Activated naive CD4-positive, alpha-beta T cell treated with anti-CD3 and anti-CD28 coated beads, Interleukin-2, amount 10 ng/mL, durations not matched to agents 7 days and 5 days (primary cell): ENCODE measurements around the gene XKRX.

Source experiments
- CTCF ChIA-PET: fragments of 350-600 bp; sonication (Branson Sonifier 250); formaldehyde crosslinking; loops from one replicate; lab custom pipeline; 2021; ENCODE audit warnings: antibody characterized with exemption; lab: Charles Lee
- DNase-seq: peaks from one replicate; pipeline ENCODE4 v3.0.0-alpha.2; 2020
- H3K27ac Mint-ChIP-seq: one replicate; pipeline ENCODE4 v1.8.0; 2021; ENCODE audit warnings: mild to moderate bottlenecking, moderate library complexity, mixed read lengths
- H3K27me3 Mint-ChIP-seq: one replicate; pipeline ENCODE4 v1.8.0; 2021; ENCODE audit warnings: mild to moderate bottlenecking, mixed read lengths
- H3K36me3 Mint-ChIP-seq: one replicate; pipeline ENCODE4 v1.8.0; 2021; ENCODE audit warnings: mixed read lengths
- H3K4me1 Mint-ChIP-seq: one replicate; pipeline ENCODE4 v1.8.0; 2021; ENCODE audit warnings: mixed read lengths
- H3K4me3 Mint-ChIP-seq: one replicate; pipeline ENCODE4 v1.8.0; 2021; ENCODE audit warnings: mild to moderate bottlenecking, moderate library complexity, mixed read lengths
- H3K9me3 Mint-ChIP-seq: one replicate; pipeline ENCODE4 v1.8.0; 2021; ENCODE audit warnings: mixed read lengths

The XKRX gene

GRCh38 chrX:100868273-100868672 lies 60.4 kb downstream of the XKRX start:
- Mint-ChIP-seq H3K4me1 (no peaks in the 10 kb centered on the region), H3K36me3 (no peaks in the 10 kb centered on the region), H3K27ac (no peak overlapping the region), H3K9me3 (no peaks in the 10 kb centered on the region), H3K27me3 (peaks cover 7% of the 10 kb centered on the region), H3K4me3 (no peak overlapping the region)
- DNase-seq = no peak
- CTCF ChIA-PET = no interaction called here

GRCh38 chrX:100864657-100865391 lies 63.9 kb downstream of the XKRX start:
- CTCF ChIA-PET = interaction anchor here (0.9 kb wide), 1 partner anchor 9 kb away, joined by 3 read pairs; no protein-coding TSS in a partner anchor
- H3K4me3 Mint-ChIP-seq = no peak overlapping the region

More at GRCh38 chrX:100864657-100865391, 63.9 kb downstream of the XKRX start:
- DNase-seq = no peak
- H3K27ac Mint-ChIP-seq = no peak overlapping the region
- no peaks in the 10 kb centered on the region for H3K4me1 Mint-ChIP-seq
- H3K27me3 Mint-ChIP-seq = peaks cover 3% of the 10 kb centered on the region
- H3K9me3 Mint-ChIP-seq = no peaks in the 10 kb centered on the region
- H3K36me3 Mint-ChIP-seq = no peaks in the 10 kb centered on the region
